ENCODE data around the gene TMEM178A.

TMEM178A gene

GRCh38 chr2:39682066-39682692 lies 16.5 kb downstream of the TMEM178A start:
- no peak for DNase-seq

GRCh38 chr2:39683022-39683699 lies 17.4 kb downstream of the TMEM178A start:
- DNase-seq, result no peak

- no peak for DNase-seq
Observed at GRCh38 chr2:39684464-39684863, 18.7 kb downstream of the TMEM178A start.

- no peak for DNase-seq
Observed at GRCh38 chr2:39685126-39685525, 19.4 kb downstream of the TMEM178A start.

- DNase-seq, result no peak
Observed at GRCh38 chr2:39686456-39686855, 20.7 kb downstream of the TMEM178A start.

GRCh38 chr2:39688181-39688580 lies 22.5 kb downstream of the TMEM178A start:
- no peak for DNase-seq

- DNase-seq, result no peak
Observed at GRCh38 chr2:39689272-39689841, 23.6 kb downstream of the TMEM178A start.

GRCh38 chr2:39689876-39690275 lies 24.2 kb downstream of the TMEM178A start:
- DNase-seq, result no peak

- no peak for DNase-seq
Observed at GRCh38 chr2:39693245-39693644, 27.5 kb downstream of the TMEM178A start.

- no peak for DNase-seq
Observed at GRCh38 chr2:39696101-39696553, 30.4 kb downstream of the TMEM178A start.

GRCh38 chr2:39696838-39697237 lies 31.1 kb downstream of the TMEM178A start:
- DNase-seq, result no peak

GRCh38 chr2:39697454-39697853 lies 31.7 kb downstream of the TMEM178A start:
- DNase-seq, result no peak

GRCh38 chr2:39701137-39701536 lies 35.4 kb downstream of the TMEM178A start:
- no peak for DNase-seq

GRCh38 chr2:39703181-39703872 lies 37.6 kb downstream of the TMEM178A start:
- DNase-seq, result no peak

- no peak for DNase-seq
Observed at GRCh38 chr2:39704540-39704939, 38.8 kb downstream of the TMEM178A start.

- DNase-seq, result no peak
Observed at GRCh38 chr2:39705638-39706037, 39.9 kb downstream of the TMEM178A start.

GRCh38 chr2:39706312-39706711 lies 40.6 kb downstream of the TMEM178A start:
- no peak for DNase-seq

GRCh38 chr2:39706945-39707344 lies 41.2 kb downstream of the TMEM178A start:
- DNase-seq, result no peak

GRCh38 chr2:39708003-39708402 lies 42.3 kb downstream of the TMEM178A start:
- no peak for DNase-seq

- no peak for DNase-seq
Observed at GRCh38 chr2:39710807-39711206, 45.1 kb downstream of the TMEM178A start.

- no peak for DNase-seq
Observed at GRCh38 chr2:39712953-39713352, 47.2 kb downstream of the TMEM178A start.

GRCh38 chr2:39715095-39715494 lies 49.4 kb downstream of the TMEM178A start:
- no peak for DNase-seq

GRCh38 chr2:39715822-39716221 lies 50.1 kb downstream of the TMEM178A start:
- no peak for DNase-seq

GRCh38 chr2:39717067-39717466 lies 51.4 kb downstream of the TMEM178A start:
- DNase-seq, result no peak
